ENCODE data around the gene SLC35E3. TPM values are rescaled to one million over a fixed set of nuclear protein-coding genes. Genes with fewer than 3 reads are reported as not detected.

SLC35E3 gene
- polyA plus RNA-seq, 1 of the 3 experiments (the other 2 are of a cell fraction) = 5.7 TPM

- no peaks in the 10 kb centered on the region for H3K4me1 ChIP-seq (ENCODE audit: control insufficient read depth in 1 of 2, insufficient read depth in 2 of 2, low read depth in 1 of 2, low read length in 1 of 2)
- ChIA-PET CTCF (no interaction called here), POLR2A (no interaction called here)
- H4K20me1 ChIP-seq (ENCODE audit: insufficient read depth) = no peaks in the 10 kb centered on the region
- no peak for DNase-seq
- WGBS (ENCODE audit: low lambda C conversion rate) = 87% methylated on average over 4 of the region's 4 CpGs
- no peaks in the 10 kb centered on the region for H3K79me2 ChIP-seq (ENCODE audit: insufficient read depth)
- no peaks in the 10 kb centered on the region for H3F3A ChIP-seq (replicated peaks; ENCODE audit: insufficient read depth)
- TF ChIP-seq TEAD4 (IDR thresholded peaks at IDR 0.05; ENCODE audit: borderline replicate concordance, insufficient read depth) (no peak), EZH2phosphoT487 (IDR thresholded peaks at IDR 0.05; ENCODE audit: borderline replicate concordance, low read depth) (no peak), POLR2AphosphoS5 (IDR thresholded peaks at IDR 0.05; ENCODE audit: low read depth, low read length) (no peak), NFIC (IDR thresholded peaks at IDR 0.05; ENCODE audit: borderline replicate concordance) (no peak), USF2 (IDR thresholded peaks at IDR 0.05; ENCODE audit: borderline replicate concordance, low read depth, low read length) (no peak), PBX3 (IDR thresholded peaks at IDR 0.05) (no peak), RXRA (IDR thresholded peaks at IDR 0.05; ENCODE audit: borderline replicate concordance, low read depth) (no peak), MXI1 (IDR thresholded peaks at IDR 0.05; ENCODE audit: low read depth, low read length) (no peak), ELF1 (IDR thresholded peaks at IDR 0.05) (no peak), NRF1 (IDR thresholded peaks at IDR 0.05; ENCODE audit: low read depth, low read length) (no peak), EP300 (IDR thresholded peaks at IDR 0.05; ENCODE audit: borderline replicate concordance in 1 of 2, low read depth in 1 of 2, low read length in 1 of 2) (no peak), FOXM1 (IDR thresholded peaks at IDR 0.05; ENCODE audit: low read depth) (no peak), CTCF (IDR thresholded peaks at IDR 0.05) (no peak), GATA2 (CRISPR knock-in tag; IDR thresholded peaks at IDR 0.05) (no peak), FOXJ3 (CRISPR knock-in tag; IDR thresholded peaks at IDR 0.05) (no peak)
- no peaks in the 10 kb centered on the region for H3K9me2 ChIP-seq
- no peaks in the 10 kb centered on the region for H3K9me3 ChIP-seq
- H3K4me3 ChIP-seq (ENCODE audit: low read depth in 2 of 2, low read length in 1 of 2) = no peak overlapping the region
- no peaks in the 10 kb centered on the region for H3K27me3 ChIP-seq (ENCODE audit: insufficient read depth)
- peaks cover 22 to 37% of the 10 kb centered on the region in 2 experiments for H3K36me3 ChIP-seq (replicated peaks in 1 of 2; ENCODE audit: control insufficient read depth in 1 of 2, insufficient read depth in 2 of 2, low read length in 1 of 2)
- no peak overlapping the region for H3K9ac ChIP-seq
- no peak overlapping the region for H3K4me2 ChIP-seq
- no peak overlapping the region for H2AFZ ChIP-seq (ENCODE audit: low read depth)
- no peak overlapping the region for H3K27ac ChIP-seq (ENCODE audit: low read depth in 2 of 2, low read length in 1 of 2)
Observed at GRCh38 chr12:68755536-68756243, 9.7 kb downstream of the SLC35E3 start.
